CD4-positive, alpha-beta T cell treated with Interleukin-4 for 1 hour (primary cell): ENCODE results near the gene RNFT2.
"Not testable (repeated sequence)": the region's sequence is repeated elsewhere in the genome, so short reads cannot be mapped to it uniquely, and the experiment has no call there.

Experiments
- DNase-seq, 2 donors: peaks; one replicate each; pipeline ENCODE4 v3.0.0-alpha.2; 2020 to 2022

Gene RNFT2

GRCh38 chr12:116712458-116713303 lies 25.4 kb upstream of the RNFT2 start:
- DNase-seq, result no peak

- no peak for DNase-seq
Measured at GRCh38 chr12:116713527-116713926, 24.6 kb upstream of the RNFT2 start.

- no peak for DNase-seq
Measured at GRCh38 chr12:116714175-116714574, 23.9 kb upstream of the RNFT2 start.

GRCh38 chr12:116717466-116718437 lies 20.4 kb upstream of the RNFT2 start:
- no peak for DNase-seq

GRCh38 chr12:116718655-116719454 lies 19.3 kb upstream of the RNFT2 start:
- no peak for DNase-seq

GRCh38 chr12:116719731-116720528 lies 18.2 kb upstream of the RNFT2 start:
- DNase-seq, result no peak

GRCh38 chr12:116722245-116722644 lies 15.9 kb upstream of the RNFT2 start:
- no peak for DNase-seq

GRCh38 chr12:116726694-116727093 lies 11.4 kb upstream of the RNFT2 start:
- no peak for DNase-seq

GRCh38 chr12:116727261-116727660 lies 10.9 kb upstream of the RNFT2 start:
- no peak for DNase-seq

GRCh38 chr12:116727891-116728290 lies 10.2 kb upstream of the RNFT2 start:
- no peak for DNase-seq

- no peak for DNase-seq
Measured at GRCh38 chr12:116731801-116732200, 6.3 kb upstream of the RNFT2 start.

GRCh38 chr12:116734156-116734768 lies 3.9 kb upstream of the RNFT2 start:
- no peak for DNase-seq

GRCh38 chr12:116735084-116735483 lies 3.0 kb upstream of the RNFT2 start:
- DNase-seq, result no peak

GRCh38 chr12:116735951-116736599 lies 2.0 kb upstream of the RNFT2 start:
- no peak for DNase-seq

- no peak for DNase-seq
Measured at GRCh38 chr12:116736962-116737773, 947 bp upstream of the RNFT2 start.

GRCh38 chr12:116739381-116739887 lies 1.3 kb downstream of the RNFT2 start:
- DNase-seq, result no peak

GRCh38 chr12:116742787-116743186 lies 4.7 kb downstream of the RNFT2 start:
- not testable (repeated sequence) for DNase-seq

- DNase-seq, result no peak
Measured at GRCh38 chr12:116744766-116745165, 6.7 kb downstream of the RNFT2 start.

- no peak for DNase-seq
Measured at GRCh38 chr12:116745554-116745953, 7.4 kb downstream of the RNFT2 start.

- no peak for DNase-seq
Measured at GRCh38 chr12:116749884-116750283, 11.8 kb downstream of the RNFT2 start.
